Hepatocyte (in vitro differentiated cells): Measurements from ENCODE around the gene NANP. TPM values are rescaled to one million over a fixed set of nuclear protein-coding genes. Genes with fewer than 3 reads are reported as not detected.

Experiments
- DNase-seq: peaks from one replicate; pipeline ENCODE4 v3.0.0-alpha.2; 2016; ENCODE audit warnings: low spot score
- H2AFZ ChIP-seq: fragments of 200-600 bp; sonication (generic); 2 replicates; pipeline ENCODE4 v1.6.0; 2016; ENCODE audit warnings: antibody characterized with exemption, mild to moderate bottlenecking
- H3K27ac ChIP-seq: fragments of 200-600 bp; sonication (generic); 2 replicates; pipeline ENCODE4 v1.5.1; 2016; ENCODE audit warnings: mild to moderate bottlenecking
- H3K27me3 ChIP-seq: fragments of 200-600 bp; sonication (generic); 2 replicates; pipeline ENCODE4 v1.6.1; 2016
- H3K36me3 ChIP-seq: fragments of 200-600 bp; sonication (generic); replicated peaks from 2 replicates; pipeline ENCODE4 v1.5.1; 2016; ENCODE audit warnings: low read depth; ENCODE audit not compliant: insufficient read depth
- H3K4me1 ChIP-seq: fragments of 200-600 bp; sonication (generic); 2 replicates; pipeline ENCODE4 v1.5.1; 2016; ENCODE audit warnings: mild to moderate bottlenecking, moderate library complexity; ENCODE audit not compliant: insufficient read depth
- H3K4me2 ChIP-seq: fragments of 200-600 bp; sonication (generic); 2 replicates; pipeline ENCODE4 v1.6.0; 2016
- H3K4me3 ChIP-seq: fragments of 200-600 bp; sonication (generic); 2 replicates; pipeline ENCODE4 v1.5.1; 2016; ENCODE audit warnings: mild to moderate bottlenecking
- H3K79me2 ChIP-seq: fragments of 200-600 bp; sonication (generic); 2 replicates; pipeline ENCODE4 v1.6.0; 2017; ENCODE audit warnings: mild to moderate bottlenecking
- H3K9me2 ChIP-seq: fragments of 200-600 bp; sonication (generic); replicated peaks from 2 replicates; pipeline ENCODE4 v1.6.0; 2017; ENCODE audit warnings: mild to moderate bottlenecking; ENCODE audit not compliant: insufficient read depth
- H3K9me3 ChIP-seq: fragments of 200-600 bp; sonication (generic); 2 replicates; pipeline ENCODE4 v1.5.1; 2016; ENCODE audit warnings: low read depth, mild to moderate bottlenecking
- H4K20me1 ChIP-seq: fragments of 200-600 bp; sonication (generic); 2 replicates; pipeline ENCODE4 v1.6.0; 2016; ENCODE audit warnings: mild to moderate bottlenecking; ENCODE audit not compliant: insufficient read depth, poor library complexity, severe bottlenecking
- EZH2 ChIP-seq: fragments of 200-600 bp; sonication (generic); IDR thresholded peaks from 2 replicates; pipeline ENCODE4 v1.6.1; 2016; ENCODE audit warnings: antibody characterized with exemption, mild to moderate bottlenecking, borderline replicate concordance
- EZH2phosphoT487 ChIP-seq: fragments of 200-600 bp; sonication (generic); IDR thresholded peaks from one replicate; pipeline ENCODE4 v1.6.1; 2018; ENCODE audit warnings: antibody characterized with exemption, mild to moderate bottlenecking, low read depth, moderate library complexity; ENCODE audit not compliant: unreplicated experiment, severe bottlenecking
- WGBS: methylation state at CpG from one replicate; pipeline ENCODE4 v1.1.6; 2016; ENCODE audit warnings: low lambda C conversion rate; ENCODE audit errors: missing lambda C conversion rate; 5-methylcytosine and 5-hydroxymethylcytosine counted together
- polyA plus RNA-seq: library from polyadenylated mRNA; unstranded; fragments of >200 nt; fragmentation: Nextera tagmentation; extraction: Ambion mirVana; gene quantifications from 2 replicates; pipeline ENCODE4 v1.2.1, GENCODE V29; 2016
- total RNA-seq: library from RNA; depleted of rRNA; stranded (reverse); fragments of >200 nt; gene quantifications from 2 replicates; pipeline ENCODE4 v1.2.3, GENCODE V29; 2014
- TF ChIP-seq, protein P1 (sequence below): fragments of 200-600 bp; sonication (generic); IDR thresholded peaks from 2 replicates; pipeline ENCODE4 v1.5.1; 2016; ENCODE audit warnings: antibody characterized with exemption, mild to moderate bottlenecking; ENCODE audit not compliant: poor library complexity

The NANP gene
- total and polyA plus RNA-seq, 2 experiments from 2014 or later: 3.7 to 7.1 TPM

DNA sequence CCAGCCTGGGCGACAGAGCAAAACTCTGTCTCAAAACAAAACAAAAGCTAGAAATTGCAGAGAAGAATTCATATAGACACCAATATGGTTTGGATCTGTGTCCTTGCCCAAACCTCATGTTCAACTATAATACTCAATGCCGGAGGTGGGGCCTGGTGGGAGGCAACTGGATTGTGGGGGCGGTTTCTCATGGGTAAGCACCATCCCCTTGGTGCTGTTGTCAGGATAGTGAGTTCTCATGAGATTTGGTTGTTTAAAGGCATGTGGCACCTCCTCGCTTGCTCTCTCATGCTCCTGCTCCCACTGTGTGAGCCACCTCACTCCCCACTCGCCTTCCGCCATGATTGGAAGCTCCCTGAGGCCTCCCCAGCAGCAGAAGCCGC, 53.7 kb downstream of the NANP start:
- Histone ChIP-seq H3K36me3 (no peaks in the 10 kb centered on the region), H3K4me3 (no peak overlapping the region), H3K4me1 (peaks cover 20% of the 10 kb centered on the region), H3K4me2 (no peak overlapping the region), H4K20me1 (peaks cover 26% of the 10 kb centered on the region), H3K9me2 (no peaks in the 10 kb centered on the region), H3K79me2 (peaks cover 99% of the 10 kb centered on the region), H3K9me3 (no peaks in the 10 kb centered on the region), H2AFZ (no peak overlapping the region), H3K27ac (no peak overlapping the region), H3K27me3 (no peaks in the 10 kb centered on the region)
- WGBS: 97% methylated on average over 7 of the region's 7 CpGs
- no peak for DNase-seq
- TF ChIP-seq EZH2: no peak
- TF ChIP-seq EZH2phosphoT487: no peak
- TF ChIP-seq, protein P1, sequence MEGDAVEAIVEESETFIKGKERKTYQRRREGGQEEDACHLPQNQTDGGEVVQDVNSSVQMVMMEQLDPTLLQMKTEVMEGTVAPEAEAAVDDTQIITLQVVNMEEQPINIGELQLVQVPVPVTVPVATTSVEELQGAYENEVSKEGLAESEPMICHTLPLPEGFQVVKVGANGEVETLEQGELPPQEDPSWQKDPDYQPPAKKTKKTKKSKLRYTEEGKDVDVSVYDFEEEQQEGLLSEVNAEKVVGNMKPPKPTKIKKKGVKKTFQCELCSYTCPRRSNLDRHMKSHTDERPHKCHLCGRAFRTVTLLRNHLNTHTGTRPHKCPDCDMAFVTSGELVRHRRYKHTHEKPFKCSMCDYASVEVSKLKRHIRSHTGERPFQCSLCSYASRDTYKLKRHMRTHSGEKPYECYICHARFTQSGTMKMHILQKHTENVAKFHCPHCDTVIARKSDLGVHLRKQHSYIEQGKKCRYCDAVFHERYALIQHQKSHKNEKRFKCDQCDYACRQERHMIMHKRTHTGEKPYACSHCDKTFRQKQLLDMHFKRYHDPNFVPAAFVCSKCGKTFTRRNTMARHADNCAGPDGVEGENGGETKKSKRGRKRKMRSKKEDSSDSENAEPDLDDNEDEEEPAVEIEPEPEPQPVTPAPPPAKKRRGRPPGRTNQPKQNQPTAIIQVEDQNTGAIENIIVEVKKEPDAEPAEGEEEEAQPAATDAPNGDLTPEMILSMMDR: no peak

DNA sequence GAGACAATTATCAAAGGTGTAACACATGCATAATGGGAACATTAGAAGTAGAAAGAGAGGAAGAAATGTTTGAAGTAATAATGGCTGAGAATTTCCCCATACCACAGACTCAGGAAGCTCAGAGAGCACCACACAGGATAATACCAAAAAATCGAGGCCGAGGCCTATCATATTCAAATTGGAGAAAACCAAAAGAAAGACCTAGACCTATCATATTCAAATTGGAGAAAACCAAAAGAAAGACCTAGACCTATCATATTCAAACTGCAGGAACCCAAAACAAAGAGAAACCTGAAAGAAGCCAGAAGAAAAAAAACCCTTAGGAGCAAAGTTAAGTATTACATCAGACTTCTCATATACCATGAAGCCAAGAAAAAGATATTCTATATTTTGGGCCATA, 56.5 kb downstream of the NANP start:
- no peak for DNase-seq
- no peak for TF ChIP-seq EZH2
- TF ChIP-seq EZH2phosphoT487: no peak
- TF ChIP-seq, protein P1: no peak
- Histone ChIP-seq H3K4me1 (peaks cover 19% of the 10 kb centered on the region), H3K27me3 (no peaks in the 10 kb centered on the region), H3K9me3 (no peaks in the 10 kb centered on the region), H2AFZ (no peak overlapping the region), H3K9me2 (no peaks in the 10 kb centered on the region), H4K20me1 (peaks cover 21% of the 10 kb centered on the region), H3K4me3 (no peak overlapping the region), H3K36me3 (no peaks in the 10 kb centered on the region), H3K27ac (no peak overlapping the region), H3K79me2 (peaks cover 97% of the 10 kb centered on the region), H3K4me2 (no peak overlapping the region)
- 100% methylated on average over 2 of the region's 2 CpGs for WGBS

GRCh38 chr20:25566821-25567220, 57.0 kb downstream of the NANP start:
- Histone ChIP-seq H3K4me3 (no peak overlapping the region), H2AFZ (no peak overlapping the region), H3K27me3 (no peaks in the 10 kb centered on the region), H3K27ac (no peak overlapping the region), H3K4me1 (peaks cover 14% of the 10 kb centered on the region), H3K79me2 (peaks cover 93% of the 10 kb centered on the region), H3K36me3 (no peaks in the 10 kb centered on the region), H3K9me2 (no peaks in the 10 kb centered on the region), H3K9me3 (no peaks in the 10 kb centered on the region), H4K20me1 (peaks cover 16% of the 10 kb centered on the region), H3K4me2 (no peak overlapping the region)
- 98% methylated on average over 2 of the region's 2 CpGs for WGBS
- no peak for TF ChIP-seq EZH2phosphoT487
- TF ChIP-seq EZH2: no peak
- TF ChIP-seq, protein P1: no peak
- DNase-seq: no peak
